ENCODE results near the gene CFAP52. TPM values are rescaled to one million over a fixed set of nuclear protein-coding genes. Genes with fewer than 3 reads are reported as not detected.

Gene CFAP52
- 0.24 and 0.43 TPM in 2 replicates for total RNA-seq

GRCh38 chr17:9576521-9577372 lies at the start of gene CFAP52:
Gene CFAP52 (plus strand): TSS chr17:9576642. CDS start chr17:9576696, 54 bp downstream.

DNA sequence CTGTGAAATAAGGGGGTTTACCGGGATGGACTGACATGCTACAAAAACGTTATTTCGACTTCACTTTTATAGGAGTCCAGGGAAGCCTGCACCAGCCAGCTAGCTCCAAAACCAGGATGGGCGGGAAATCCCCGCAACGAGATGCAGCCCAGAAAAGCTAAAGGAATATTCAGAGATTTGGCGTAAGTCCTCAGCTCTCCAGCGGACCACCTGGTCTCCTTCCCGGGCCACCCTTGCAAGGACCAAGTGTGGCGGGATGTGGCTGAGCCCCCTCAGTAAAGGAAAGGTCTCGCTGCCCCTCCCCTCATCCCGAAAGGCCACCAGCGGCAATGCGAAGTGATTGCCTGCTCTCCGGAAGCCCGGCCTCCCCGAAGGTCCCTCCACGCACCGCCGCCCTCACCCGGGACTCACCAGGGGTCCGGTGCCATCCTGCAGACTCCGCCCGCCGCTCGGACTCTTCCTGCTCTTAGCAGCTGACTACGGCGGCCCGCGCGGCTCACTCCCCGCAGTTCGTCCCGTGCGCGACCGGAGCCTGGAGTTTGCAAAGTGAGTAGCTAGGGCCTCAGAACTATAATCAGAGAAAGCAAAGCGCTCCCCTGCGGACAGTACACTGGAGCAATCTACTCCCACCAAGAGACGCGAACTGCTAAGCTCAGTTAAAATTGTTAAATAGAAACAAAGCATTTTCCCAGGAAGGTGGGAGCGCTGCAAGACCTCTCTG lies 901 bp upstream of the CFAP52 start, which contains the start of gene STX8:
Gene STX8 (minus strand): TSS at position 440 of the 721 bp plus-strand sequence. CDS start 12 bp downstream, at position 428.

GRCh38 chr17:9644910-9645751 lies 68.7 kb downstream of the CFAP52 start, which contains the start of gene USP43:
Gene USP43 (plus strand): TSS chr17:9645517. CDS start chr17:9645633, 116 bp downstream.

Other genes with a start within 250 kb of the CFAP52 start
- 91.4 and 112 TPM in 2 replicates for gene STX8, start 822 bp upstream of the CFAP52 start, total RNA-seq
- gene USP43, start 68.9 kb downstream of the CFAP52 start, total RNA-seq = 11.1 and 17.6 TPM in 2 replicates
- not detected in 2 replicates for gene DHRS7C, start 214.9 kb downstream of the CFAP52 start, total RNA-seq
- not detected in 2 replicates for gene GSG1L2, start 245.4 kb downstream of the CFAP52 start, total RNA-seq
- under 0.01 TPM in 1 of 2 replicates, not detected in the other for gene GLP2R, start 249.3 kb downstream of the CFAP52 start, total RNA-seq